GM12801 (cell line): ENCODE data around the gene FAM98A.

ENCODE experiments used
- TF ChIP-seq, protein P1 (sequence below): IDR thresholded peaks from one replicate; pipeline ENCODE4 v1.5.1; 2011; ENCODE audit warnings: control low read depth; ENCODE audit not compliant: insufficient read length; ENCODE audit errors: extremely low read depth

FAM98A gene

DNA sequence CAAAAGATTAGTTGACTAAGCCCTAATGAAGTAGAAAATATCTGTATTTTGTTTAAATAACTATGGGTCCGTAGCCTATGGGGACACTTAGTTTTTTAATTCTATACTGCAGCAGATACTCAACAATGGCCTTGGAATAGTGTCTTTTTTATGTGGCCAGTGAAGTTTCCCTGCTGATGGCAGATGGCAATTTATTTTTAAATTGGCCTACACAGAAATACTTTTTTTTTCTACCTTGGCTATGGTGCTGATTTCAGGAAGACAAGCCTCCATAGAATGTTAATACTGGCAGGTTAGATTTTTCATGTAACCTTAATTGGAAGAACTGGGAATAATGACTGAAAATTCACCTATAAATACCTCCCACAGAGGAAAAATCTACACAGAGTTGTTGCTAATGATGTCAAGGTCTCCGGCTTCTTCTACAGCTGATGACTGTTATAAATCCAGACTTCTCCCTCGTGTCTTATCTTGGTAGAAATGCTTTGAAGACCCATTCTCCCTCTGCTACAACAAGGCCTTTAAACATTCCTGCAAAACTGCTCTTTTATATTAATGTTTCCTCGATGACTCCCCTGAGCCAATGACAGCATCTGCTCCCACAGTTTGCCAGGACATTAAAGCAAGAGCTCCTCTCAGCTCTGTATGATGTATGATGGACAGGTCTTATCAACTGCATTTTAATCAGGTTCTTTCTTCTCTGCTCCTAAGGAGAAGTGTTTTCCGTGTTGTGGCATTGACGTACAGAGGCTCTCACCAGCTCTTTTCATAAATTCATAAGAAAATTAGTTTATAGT lies 29.1 kb upstream of the FAM98A start:
- TF ChIP-seq, protein P1, sequence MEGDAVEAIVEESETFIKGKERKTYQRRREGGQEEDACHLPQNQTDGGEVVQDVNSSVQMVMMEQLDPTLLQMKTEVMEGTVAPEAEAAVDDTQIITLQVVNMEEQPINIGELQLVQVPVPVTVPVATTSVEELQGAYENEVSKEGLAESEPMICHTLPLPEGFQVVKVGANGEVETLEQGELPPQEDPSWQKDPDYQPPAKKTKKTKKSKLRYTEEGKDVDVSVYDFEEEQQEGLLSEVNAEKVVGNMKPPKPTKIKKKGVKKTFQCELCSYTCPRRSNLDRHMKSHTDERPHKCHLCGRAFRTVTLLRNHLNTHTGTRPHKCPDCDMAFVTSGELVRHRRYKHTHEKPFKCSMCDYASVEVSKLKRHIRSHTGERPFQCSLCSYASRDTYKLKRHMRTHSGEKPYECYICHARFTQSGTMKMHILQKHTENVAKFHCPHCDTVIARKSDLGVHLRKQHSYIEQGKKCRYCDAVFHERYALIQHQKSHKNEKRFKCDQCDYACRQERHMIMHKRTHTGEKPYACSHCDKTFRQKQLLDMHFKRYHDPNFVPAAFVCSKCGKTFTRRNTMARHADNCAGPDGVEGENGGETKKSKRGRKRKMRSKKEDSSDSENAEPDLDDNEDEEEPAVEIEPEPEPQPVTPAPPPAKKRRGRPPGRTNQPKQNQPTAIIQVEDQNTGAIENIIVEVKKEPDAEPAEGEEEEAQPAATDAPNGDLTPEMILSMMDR, result no peak

DNA sequence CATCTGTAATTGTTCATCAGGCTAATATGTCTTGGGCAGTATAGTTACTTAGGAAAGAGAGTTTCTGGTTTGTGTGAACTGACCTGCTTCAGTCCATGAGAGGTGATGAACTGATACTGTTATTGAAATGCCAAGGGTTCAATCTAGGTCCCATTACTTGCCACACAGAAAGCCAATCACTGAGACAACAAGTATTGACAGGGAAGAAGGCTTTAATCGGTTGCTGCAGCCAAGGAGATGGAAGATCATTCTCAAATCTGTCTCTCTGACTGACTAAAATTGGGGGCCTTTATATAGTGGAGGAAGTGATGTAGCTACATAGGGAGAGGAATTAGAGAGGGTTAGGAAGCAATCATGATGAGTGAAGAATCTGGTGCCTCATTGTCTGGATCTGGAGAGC lies 19.9 kb upstream of the FAM98A start:
- TF ChIP-seq, protein P1, result no peak

DNA sequence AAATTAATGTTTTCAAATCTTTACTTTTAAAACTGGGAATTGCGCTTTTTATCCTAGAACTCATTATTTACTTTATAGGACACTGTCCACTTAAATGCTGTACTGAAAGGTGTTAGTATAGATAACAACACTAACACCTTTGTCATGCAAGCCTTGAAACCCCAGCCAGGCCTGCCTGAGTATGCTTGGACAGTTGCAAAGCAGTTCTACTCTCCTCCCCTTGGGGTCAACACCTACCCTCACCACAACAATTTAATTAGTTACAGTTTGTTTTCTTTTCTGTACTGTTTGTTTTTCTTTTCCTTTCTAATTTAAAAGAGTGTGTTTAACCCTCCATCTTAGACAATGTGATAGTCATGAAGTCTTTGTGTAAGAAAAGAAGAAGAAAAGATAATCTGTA lies 18.9 kb upstream of the FAM98A start:
- TF ChIP-seq, protein P1, result no peak

DNA sequence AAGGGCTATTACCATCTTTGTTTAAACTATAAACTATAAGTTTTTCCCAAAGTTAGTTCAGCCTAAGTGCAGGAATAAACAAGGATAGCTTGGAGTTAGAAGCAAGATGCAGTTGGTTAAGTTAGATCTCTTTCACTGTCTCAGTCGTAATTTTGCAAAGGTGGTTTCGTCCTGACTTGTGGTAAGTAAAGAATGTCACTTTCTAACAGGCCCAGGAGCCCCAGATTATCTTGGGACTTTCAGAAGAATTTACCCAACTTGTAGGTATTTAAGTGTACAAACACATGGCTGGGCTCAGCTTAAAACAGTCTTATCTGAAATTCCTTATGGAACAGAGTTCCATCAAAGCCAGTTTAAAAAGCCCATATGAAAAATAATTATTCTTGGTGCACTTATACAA lies 18.3 kb upstream of the FAM98A start:
- TF ChIP-seq, protein P1, result no peak

DNA sequence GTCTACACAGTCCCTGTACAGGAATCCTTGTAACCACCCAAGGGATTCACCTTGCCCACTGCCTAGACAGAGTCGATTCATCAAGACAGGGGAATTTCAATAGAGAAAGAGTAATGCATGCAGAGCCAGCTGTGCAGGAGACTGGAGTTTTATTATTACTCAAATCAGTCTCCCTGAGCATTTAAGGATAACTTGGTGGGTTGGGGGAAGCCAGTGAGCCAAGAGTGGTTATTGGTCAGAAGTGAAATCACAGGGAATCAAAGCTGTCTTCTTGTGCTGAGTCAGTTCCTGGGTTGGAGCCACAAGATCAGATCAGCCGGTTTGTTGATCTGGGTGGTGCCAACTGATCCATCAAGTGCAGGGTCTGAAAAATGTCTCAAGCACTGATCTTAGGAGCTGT lies 17.8 kb upstream of the FAM98A start:
- TF ChIP-seq, protein P1, result no peak

DNA sequence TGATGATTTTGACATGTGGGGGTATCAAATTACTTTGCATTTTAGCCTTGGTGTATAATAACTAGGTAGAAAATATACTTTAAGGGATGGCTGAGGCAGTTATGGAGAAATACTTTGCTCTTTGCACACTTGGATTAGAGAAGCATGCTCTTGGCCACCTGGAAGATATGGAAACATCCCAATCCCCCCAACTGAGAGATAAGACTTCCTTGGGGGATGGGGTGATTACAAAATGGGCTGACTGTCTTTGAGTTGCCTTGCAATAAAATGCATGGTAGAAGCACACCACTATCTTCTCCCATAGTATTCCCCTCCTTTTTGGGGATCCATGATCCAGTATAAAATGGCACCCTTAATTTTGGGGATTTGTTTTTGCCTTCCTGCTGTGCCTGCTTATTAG lies 15.1 kb upstream of the FAM98A start:
- TF ChIP-seq, protein P1, result no peak

DNA sequence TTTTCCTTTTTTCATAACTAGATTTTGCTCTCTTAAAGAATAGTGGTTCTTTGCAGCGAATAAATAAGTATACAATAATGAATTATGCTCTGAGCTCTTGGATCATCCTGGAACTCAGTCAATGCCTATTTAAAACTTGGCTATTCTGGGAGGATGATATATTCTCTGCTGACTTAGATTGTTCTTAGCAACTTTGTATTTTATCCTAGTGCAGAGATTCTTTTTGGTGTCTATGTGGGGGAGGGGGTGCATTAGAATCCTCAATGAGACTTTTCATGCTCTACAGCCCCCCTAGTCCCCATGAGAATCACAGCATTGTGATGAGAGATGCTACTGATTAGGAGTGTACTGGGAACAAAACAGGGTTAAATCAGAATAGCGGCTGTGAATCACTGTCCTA lies 8.8 kb upstream of the FAM98A start:
- TF ChIP-seq, protein P1, result no peak
